Fibroblast of lung (primary cell): ENCODE measurements around the gene FAM131B.

Experiments
- CTCF ChIP-seq, 2 donors: IDR thresholded peaks in 1 of 2; conservative IDR thresholded peaks in 1 of 2; 1 replicate in 1 of 2; 2 replicates in 1 of 2; pipeline ENCODE4 v1.5.1; 2011 to 2012; ENCODE audit warnings: low read length in 2 of 2, control low read depth in 1 of 2, inconsistent platforms in 1 of 2, low read depth in 1 of 2, mild to moderate bottlenecking in 1 of 2
- EZH2 ChIP-seq: IDR thresholded peaks from 2 replicates; pipeline ENCODE4 v1.5.1; 2012; ENCODE audit warnings: low read length, control low read depth, mild to moderate bottlenecking; ENCODE audit errors: missing control alignments

- TF ChIP-seq CTCF (conservative IDR thresholded peaks at IDR 0.05 in 1 of 2, IDR thresholded peaks at IDR 0.05 in 1 of 2; ENCODE audit: low read depth in 1 of 2, low read length in 2 of 2) (no peak), EZH2 (no peak)
Measured at GRCh38 chr7:143360788-143361551, 1.5 kb downstream of the FAM131B start.
